H1 (cell line): ENCODE measurements around the gene FAM3B. TPM values are rescaled to one million over a fixed set of nuclear protein-coding genes. Genes with fewer than 3 reads are reported as not detected.

Experiments
- CTCF ChIA-PET: fragments of 300-600 bp; sonication (Branson Sonifier 250); formaldehyde crosslinking; loops from one replicate; lab custom pipeline; 2021; ENCODE audit not compliant: partially characterized antibody; lab: Charles Lee
- POLR2A ChIA-PET: fragments of 300-600 bp; sonication (Branson Sonifier 250); formaldehyde crosslinking; loops from one replicate; lab custom pipeline; 2021; ENCODE audit warnings: inconsistent platforms; ENCODE audit not compliant: partially characterized antibody; lab: Charles Lee
- DNase-seq, 2 experiments: peaks; one replicate each; pipeline versions ENCODE4 v3.0.0 to v3.0.0-alpha.2; 2010 to 2022; ENCODE audit warnings: low spot score in 2 of 2, low read depth in 1 of 2, mixed read lengths in 1 of 2
- FAIRE-seq: peaks from 2 replicates; lab custom pipeline; 2011; peaks lifted over from hg19 to GRCh38; lab: Jason Lieb, UNC
- H2AFZ ChIP-seq: 2 replicates; pipeline ENCODE4 v1.8.1; 2012; ENCODE audit warnings: low read length, inconsistent platforms
- H2AK5ac ChIP-seq: 2 replicates; pipeline ENCODE4 v1.6.1; 2013; ENCODE audit warnings: low read depth, low read length
- H2BK120ac ChIP-seq: replicated peaks from 2 replicates; pipeline ENCODE3; 2013; ENCODE audit warnings: low read depth, low read length, inconsistent platforms
- H2BK12ac ChIP-seq: 2 replicates; pipeline ENCODE4 v1.6.1; 2013; ENCODE audit warnings: low read depth, low read length
- H2BK15ac ChIP-seq: 2 replicates; pipeline ENCODE4 v1.6.1; 2013; ENCODE audit warnings: low read length
- H2BK20ac ChIP-seq: 2 replicates; pipeline ENCODE4 v1.6.1; 2013; ENCODE audit warnings: low read length
- H2BK5ac ChIP-seq: 2 replicates; pipeline ENCODE4 v1.6.1; 2013; ENCODE audit warnings: low read depth, low read length
- H3K14ac ChIP-seq: 2 replicates; pipeline ENCODE4 v1.6.1; 2013; ENCODE audit warnings: inconsistent platforms; ENCODE audit not compliant: insufficient read length
- H3K18ac ChIP-seq: 2 replicates; pipeline ENCODE4 v1.6.1; 2013; ENCODE audit warnings: low read length; ENCODE audit errors: extremely low read depth
- H3K23ac ChIP-seq: 2 replicates; pipeline ENCODE4 v1.6.1; 2013; ENCODE audit warnings: inconsistent platforms; ENCODE audit not compliant: insufficient read length
- H3K23me2 ChIP-seq: 2 replicates; pipeline ENCODE4 v1.6.1; 2013; ENCODE audit warnings: low read depth, low read length
- H3K27ac ChIP-seq: 2 replicates; pipeline ENCODE4 v1.6.1; 2011; ENCODE audit warnings: low read depth, low read length, inconsistent platforms
- H3K27me3 ChIP-seq, 4 experiments: replicated peaks in 1 of 4; 1 replicate in 1 of 4; 2 replicates in 3 of 4; pipeline versions ENCODE4 v1.6.1 to v1.8.1; 2011 to 2013; ENCODE audit warnings: low read length in 3 of 4, mild to moderate bottlenecking in 3 of 4, inconsistent platforms in 2 of 4, mixed read lengths in 2 of 4, moderate library complexity in 1 of 4; ENCODE audit not compliant: control insufficient read depth in 3 of 4, insufficient read depth in 3 of 4; ENCODE audit errors: extremely low read depth in 1 of 4
- H3K36me3 ChIP-seq, 4 experiments: 2 replicates each; pipeline versions ENCODE4 v1.6.1 to v1.8.1; 2011 to 2013; ENCODE audit warnings: mild to moderate bottlenecking in 4 of 4, low read length in 3 of 4, moderate library complexity in 2 of 4, control low read depth in 1 of 4, inconsistent platforms in 1 of 4; ENCODE audit not compliant: insufficient read depth in 4 of 4, control insufficient read depth in 2 of 4
- H3K4ac ChIP-seq: replicated peaks from 2 replicates; pipeline ENCODE3; 2013; ENCODE audit warnings: low read length, low read depth, mixed read lengths, inconsistent platforms; ENCODE audit not compliant: insufficient read length
- H3K4me1 ChIP-seq, 4 experiments: replicated peaks in 1 of 4; 1 replicate in 1 of 4; 2 replicates in 3 of 4; pipeline versions ENCODE4 v1.6.1 to v1.8.1; 2011 to 2013; ENCODE audit warnings: low read length in 3 of 4, inconsistent platforms in 2 of 4, mixed read lengths in 1 of 4; ENCODE audit not compliant: insufficient read depth in 4 of 4, control insufficient read depth in 3 of 4
- H3K4me2 ChIP-seq, 2 experiments: 2 replicates each; pipeline versions ENCODE4 v1.6.1 to v1.8.1; 2011 to 2013; ENCODE audit warnings: low read depth in 2 of 2, low read length in 2 of 2, control low read depth in 1 of 2, inconsistent platforms in 1 of 2, mild to moderate bottlenecking in 1 of 2; ENCODE audit not compliant: insufficient read depth in 1 of 2
- H3K4me3 ChIP-seq, 4 experiments: fragments of 200-600, 300-600 bp in 1 of 4; sonication (generic), shearing (Covaris generic), sonication (Bioruptor Twin) in 1 of 4; 2 replicates each; pipeline versions ENCODE4 v1.5.1 to v1.8.1; 2011 to 2016; ENCODE audit warnings: low read length in 4 of 4, low read depth in 3 of 4, control low read depth in 2 of 4, inconsistent platforms in 2 of 4, mild to moderate bottlenecking in 2 of 4, mixed read lengths in 1 of 4, moderate library complexity in 1 of 4; ENCODE audit not compliant: insufficient read depth in 2 of 4; ENCODE audit errors: extremely low read depth in 1 of 4
- H3K56ac ChIP-seq: replicated peaks from 2 replicates; pipeline ENCODE3; 2013; ENCODE audit warnings: low read depth, mild to moderate bottlenecking, mixed read lengths, low read length, inconsistent platforms; ENCODE audit not compliant: insufficient read length
- H3K79me1 ChIP-seq: 2 replicates; pipeline ENCODE4 v1.6.1; 2013; ENCODE audit warnings: low read depth, low read length, control low read depth
- H3K79me2 ChIP-seq, 2 experiments: 2 replicates each; pipeline versions ENCODE4 v1.6.1 to v1.8.1; 2012 to 2013; ENCODE audit warnings: low read length in 2 of 2, mild to moderate bottlenecking in 2 of 2, inconsistent platforms in 1 of 2; ENCODE audit not compliant: insufficient read depth in 2 of 2, control insufficient read depth in 1 of 2
- H3K9ac ChIP-seq, 4 experiments: replicated peaks in 1 of 4; 1 replicate in 1 of 4; 2 replicates in 3 of 4; pipeline versions ENCODE4 v1.6.1 to v1.8.1; 2011 to 2013; ENCODE audit warnings: low read depth in 3 of 4, low read length in 3 of 4, control low read depth in 2 of 4, mild to moderate bottlenecking in 2 of 4, moderate library complexity in 2 of 4, inconsistent platforms in 1 of 4; ENCODE audit errors: extremely low read depth in 1 of 4
- H3K9me3 ChIP-seq, 2 experiments: 2 replicates each; pipeline versions ENCODE4 v1.6.1 to v1.8.1; 2012 to 2013; ENCODE audit warnings: mild to moderate bottlenecking in 2 of 2, moderate library complexity in 2 of 2, control low read depth in 1 of 2, inconsistent platforms in 1 of 2, low read depth in 1 of 2, low read length in 1 of 2, mixed read lengths in 1 of 2; ENCODE audit not compliant: insufficient read depth in 2 of 2
- H4K20me1 ChIP-seq, 2 experiments: replicated peaks in 1 of 2; 2 replicates each; pipeline versions ENCODE3 to v1.8.1; 2011 to 2013; ENCODE audit warnings: inconsistent platforms in 2 of 2, low read length in 2 of 2, mild to moderate bottlenecking in 1 of 2; ENCODE audit not compliant: insufficient read depth in 2 of 2, control insufficient read depth in 1 of 2
- H4K5ac ChIP-seq: 2 replicates; pipeline ENCODE4 v1.6.1; 2013; ENCODE audit warnings: low read length, low read depth, mixed read lengths, inconsistent platforms; ENCODE audit not compliant: insufficient read length
- H4K8ac ChIP-seq: 2 replicates; pipeline ENCODE4 v1.8.0; 2013; ENCODE audit warnings: mild to moderate bottlenecking, moderate library complexity, low read length, inconsistent platforms; ENCODE audit not compliant: insufficient read depth; ENCODE audit errors: extremely low read depth
- H4K91ac ChIP-seq: replicated peaks from 2 replicates; pipeline ENCODE3; 2013; ENCODE audit warnings: low read length, mixed read lengths, inconsistent platforms; ENCODE audit not compliant: insufficient read length
- BCL11A ChIP-seq, 2 experiments: IDR thresholded peaks; one replicate each; pipeline ENCODE4 v1.6.1; 2011; ENCODE audit warnings: low read depth in 2 of 2, low read length in 2 of 2, mild to moderate bottlenecking in 2 of 2
- BRCA1 ChIP-seq: IDR thresholded peaks from 2 replicates; pipeline ENCODE4 v1.6.1; 2012; ENCODE audit warnings: low read depth, low read length, improper control_type of control experiment
- CHD2 ChIP-seq: IDR thresholded peaks from 2 replicates; pipeline ENCODE4 v1.6.1; 2012; ENCODE audit warnings: low read length, improper control_type of control experiment
- CREB1 ChIP-seq: IDR thresholded peaks from 2 replicates; pipeline ENCODE4 v1.6.1; 2012; ENCODE audit warnings: inconsistent platforms
- EZH2 ChIP-seq: fragments of 200-600 bp; sonication (generic); IDR thresholded peaks from 2 replicates; pipeline ENCODE4 v1.7.1; 2012; ENCODE audit warnings: low read depth, mild to moderate bottlenecking, moderate library complexity, low read length, inconsistent platforms; ENCODE audit not compliant: severe bottlenecking
- FOSL1 ChIP-seq: IDR thresholded peaks from 2 replicates; pipeline ENCODE4 v1.6.1; 2011; ENCODE audit warnings: mild to moderate bottlenecking, low read depth, low read length, moderate library complexity; ENCODE audit not compliant: insufficient read depth
- NANOG ChIP-seq: IDR thresholded peaks from 2 replicates; pipeline ENCODE4 v1.6.1; 2011; ENCODE audit warnings: low read length, low read depth, mild to moderate bottlenecking, inconsistent platforms; ENCODE audit not compliant: insufficient read depth, poor library complexity, severe bottlenecking
- RNF2 ChIP-seq: fragments of 200-900, 300-1000 bp; sonication (generic); IDR thresholded peaks from 2 replicates; pipeline ENCODE4 v1.7.1; 2016; ENCODE audit warnings: borderline replicate concordance, low read depth, mild to moderate bottlenecking, antibody characterized with exemption, low read length; ENCODE audit not compliant: poor library complexity, severe bottlenecking; ENCODE audit errors: missing control alignments
- RXRA ChIP-seq: IDR thresholded peaks from 2 replicates; pipeline ENCODE4 v1.6.1; 2011; ENCODE audit warnings: low read depth, mild to moderate bottlenecking, low read length, moderate library complexity; ENCODE audit not compliant: insufficient read depth
- TAF1 ChIP-seq: IDR thresholded peaks from 2 replicates; pipeline ENCODE4 v1.6.1; 2011; ENCODE audit warnings: mild to moderate bottlenecking, low read depth, low read length
- TCF12 ChIP-seq: IDR thresholded peaks from 2 replicates; pipeline ENCODE4 v1.6.1; 2011; ENCODE audit warnings: low read depth, mild to moderate bottlenecking, low read length
- ZNF274 ChIP-seq: IDR thresholded peaks from 2 replicates; pipeline ENCODE4 v1.7.0; 2012; ENCODE audit warnings: low read length, borderline replicate concordance; ENCODE audit errors: extremely low read depth
- WGBS, 2 experiments: shearing (Covaris generic) in 1 of 2; methylation state at CpG; one replicate each; pipeline versions ENCODE4 v1.1.6 to v1.1.7; 2013 to 2015; ENCODE audit warnings: low lambda C conversion rate in 2 of 2, mixed read lengths in 2 of 2, inconsistent platforms in 1 of 2, low coverage in 1 of 2, missing lambda C conversion rate in 1 of 2; ENCODE audit not compliant: insufficient replicate concordance in 2 of 2, insufficient coverage in 1 of 2, insufficient read length in 1 of 2; ENCODE audit errors: extremely low coverage in 1 of 2, missing lambda C conversion rate in 1 of 2; 5-methylcytosine and 5-hydroxymethylcytosine counted together
- polyA plus RNA-seq, 7 experiments: library from polyadenylated mRNA; depleted of rRNA in 3 of 7; stranded (reverse) in 5 of 7; unstranded in 2 of 7; fragments of >200 nt in 5 of 7; fragments of 200-250 nt in 2 of 7; gene quantifications; 1 replicate in 5 of 7; 2 replicates in 1 of 7; 4 replicates in 1 of 7; pipeline versions ENCODE4 v1.2.1 to v1.2.3, GENCODE V29; 2011 to 2013; ENCODE audit warnings: missing spikeins in 2 of 7, mixed read lengths in 2 of 7
- total RNA-seq: library from RNA; stranded (reverse); fragmentation: NEBNext Ultra II Directional; extraction: Animal tissue kit (Norgen Biotek cat#: 25700); gene quantifications from 2 replicates; pipeline ENCODE4 v1.2.1, GENCODE V29; 2021

The FAM3B gene
- total and polyA plus RNA-seq, 2 of the 8 experiments (the other 6 are each of a cell fraction or from before 2014, with no cell fraction given), result 2.0 TPM

DNA sequence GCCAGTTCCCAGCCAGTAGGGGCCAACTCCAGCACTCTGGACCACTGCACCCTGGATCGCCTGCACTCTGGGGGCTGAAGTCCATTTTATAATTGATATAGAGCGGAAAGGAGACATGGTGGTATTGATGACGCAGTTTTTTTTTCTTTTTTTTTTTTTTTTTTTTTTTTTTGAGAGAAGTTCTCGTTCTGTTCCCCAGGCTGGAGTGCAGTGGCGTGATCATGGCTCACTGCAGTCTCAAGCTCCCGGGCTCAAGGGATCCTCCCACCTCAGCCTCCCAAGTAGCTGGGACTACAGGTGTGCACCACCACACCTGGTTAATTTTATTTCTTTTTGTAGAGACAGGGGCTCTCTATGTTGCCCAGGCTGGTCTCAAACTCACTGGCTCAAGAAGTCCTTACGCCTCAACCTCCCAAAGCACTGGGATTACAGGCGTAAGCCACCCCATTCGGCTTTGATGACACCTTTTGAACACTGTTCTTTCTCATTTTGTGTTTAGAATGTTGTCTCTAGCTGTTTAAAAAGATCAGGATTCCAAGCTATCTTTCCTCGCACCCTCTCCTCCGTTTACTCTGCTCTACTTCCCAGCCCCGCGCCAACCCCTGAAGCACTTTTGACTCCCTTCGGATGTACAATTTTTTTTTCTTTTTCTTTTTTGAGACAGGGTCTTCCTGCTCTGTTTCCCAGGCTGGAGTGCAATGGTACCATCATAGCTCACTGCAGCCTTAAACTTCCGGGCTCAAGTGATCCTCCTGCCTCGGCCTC, 46.2 kb downstream of the FAM3B start:
- Histone ChIP-seq H2BK12ac (no peak overlapping the region), H2AK5ac (no peak overlapping the region), H2BK15ac (no peak overlapping the region), H3K9me3 (no peaks in the 10 kb centered on the region), H2BK20ac (no peak overlapping the region), H3K27ac (no peak overlapping the region), H3K36me3 (no peaks in the 10 kb centered on the region), H3K4me2 (no peak overlapping the region), H3K23ac (no peak overlapping the region), H4K8ac (no peak overlapping the region), H2BK120ac (no peak overlapping the region), H3K4me3 (no peak overlapping the region), H3K27me3 (no peaks in the 10 kb centered on the region; a peak in 2 of 7 replicates), H3K56ac (no peak overlapping the region), H3K4ac (no peak overlapping the region), H3K14ac (no peak overlapping the region), H3K9ac (no peak overlapping the region), H3K18ac (no peak overlapping the region), H4K20me1 (no peaks in the 10 kb centered on the region), H3K23me2 (no peaks in the 10 kb centered on the region), H2BK5ac (no peak overlapping the region), H4K91ac (no peak overlapping the region), H4K5ac (no peak overlapping the region), H3K79me2 (no peaks in the 10 kb centered on the region), H3K4me1 (peaks cover 0 to 6% (median 4%) of the 10 kb centered on the region in 4 experiments; a peak in 4 of 7 replicates), H2AFZ (no peak overlapping the region), H3K79me1 (no peaks in the 10 kb centered on the region)
- 94% methylated on average over 13 of the region's 16 CpGs; no CpG with 5 or more reads in 1 of the 2 experiments for WGBS, 2 experiments
- no peak for DNase-seq
- POLR2A ChIA-PET, result no interaction called here
- CTCF ChIA-PET, result interaction anchor here (0.7 to 9.6 kb wide), 4 partner anchors 16 to 96 kb away, joined by 3 to 72 read pairs (median 3); partner anchors contain the start of gene FAM3B
- no peak for FAIRE-seq
- TF ChIP-seq ZNF274 (no peak), TCF12 (no peak), EZH2 (no peak), NANOG (no peak), RNF2 (no peak), CHD2 (no peak), BCL11A (IDR thresholded peaks at IDR 0.05; ENCODE audit: low read depth in 2 of 2, low read length in 2 of 2) (no peak), CREB1 (no peak), TAF1 (no peak), FOSL1 (no peak), BRCA1 (no peak), RXRA (no peak)
